HG03066 (cell line): ENCODE results near the gene SNAPC4.
"Not testable (repeated sequence)": the region's sequence is repeated elsewhere in the genome, so short reads cannot be mapped to it uniquely, and the experiment has no call there.

Source experiments
- ATAC-seq: cut with Tn5 transposase; IDR thresholded peaks from one replicate; pipeline ENCODE4 v1.9.1; 2021; ENCODE audit warnings: low read depth; ENCODE audit not compliant: unreplicated experiment

SNAPC4 gene

GRCh38 chr9:136412962-136413361, 13.0 kb upstream of the SNAPC4 start:
- no peak for ATAC-seq

- no peak for ATAC-seq
These were observed 11.4 kb upstream of the SNAPC4 start for GRCh38 chr9:136411378-136411777.

- peak; percentile 80 for ATAC-seq
These were observed 10.7 kb upstream of the SNAPC4 start, which contains the start of the genes ENTR1 and PMPCA for GRCh38 chr9:136410500-136411287. Gene ENTR1 (minus strand): TSS chr9:136410614. CDS start chr9:136410397, 217 bp downstream. Gene PMPCA (plus strand): TSS chr9:136410658. CDS start chr9:136410669, 11 bp downstream.

- peak; percentile 28 for ATAC-seq
These were observed 9.8 kb upstream of the SNAPC4 start for GRCh38 chr9:136409557-136410455.

- no peak for ATAC-seq
These were observed 7.9 kb upstream of the SNAPC4 start for GRCh38 chr9:136407911-136408310.

GRCh38 chr9:136407061-136407460, 7.1 kb upstream of the SNAPC4 start:
- not testable (repeated sequence) for ATAC-seq

GRCh38 chr9:136405904-136406303, 5.9 kb upstream of the SNAPC4 start:
- ATAC-seq: not testable (repeated sequence)

GRCh38 chr9:136405481-136405880, 5.5 kb upstream of the SNAPC4 start:
- no peak for ATAC-seq

GRCh38 chr9:136404801-136405136, 4.8 kb upstream of the SNAPC4 start:
- no peak for ATAC-seq

- ATAC-seq: no peak
These were observed 4.2 kb upstream of the SNAPC4 start for GRCh38 chr9:136403915-136404800.

GRCh38 chr9:136403538-136403914, 3.6 kb upstream of the SNAPC4 start:
- no peak for ATAC-seq

- ATAC-seq: no peak
These were observed 2.1 kb upstream of the SNAPC4 start for GRCh38 chr9:136402067-136402466.

GRCh38 chr9:136401173-136401922, 1.4 kb upstream of the SNAPC4 start:
- no peak for ATAC-seq

- ATAC-seq: peak; percentile 27
These were observed 563 bp downstream of the SNAPC4 start for GRCh38 chr9:136399176-136400037.

- ATAC-seq: no peak
These were observed 1.7 kb downstream of the SNAPC4 start for GRCh38 chr9:136398286-136398685.

GRCh38 chr9:136397643-136398042, 2.3 kb downstream of the SNAPC4 start:
- no peak for ATAC-seq

GRCh38 chr9:136396219-136396515, 3.8 kb downstream of the SNAPC4 start:
- no peak for ATAC-seq

- no peak for ATAC-seq
These were observed 4.4 kb downstream of the SNAPC4 start for GRCh38 chr9:136395345-136396218.
